HepG2 (cell line): ENCODE measurements around the gene DCP2. TPM values are rescaled to one million over a fixed set of nuclear protein-coding genes. Genes with fewer than 3 reads are reported as not detected.

Experiments
- SOX13 ChIP-seq, 3 experiments: fragments of 450-650 bp in 1 of 3; sonication (generic) in 1 of 3; formaldehyde crosslinking in 1 of 3; IDR thresholded peaks in 2 of 3; conservative IDR thresholded peaks in 1 of 3; 2 replicates each; pipeline versions ENCODE4 v1.5.0 to v1.6.1; 2016 to 2020; ENCODE audit warnings: antibody characterized with exemption in 1 of 3, mild to moderate bottlenecking in 1 of 3, missing compliant biosample characterization in 1 of 3, missing genetic modification reagents in 1 of 3, moderate library complexity in 1 of 3
- SRSF1 ChIP-seq: fragments of 200-400 bp; formaldehyde crosslinking; optimal IDR thresholded peaks from 2 replicates; pipeline ENCODE3; 2017; ENCODE audit warnings: mild to moderate bottlenecking, low read depth, low read length, moderate library complexity
- TCF7 ChIP-seq: sonication (generic); IDR thresholded peaks from 2 replicates; pipeline ENCODE4 v1.6.1; 2016; ENCODE audit warnings: antibody characterized with exemption, low read depth
- ZFP36L1 ChIP-seq: sonication (generic); formaldehyde crosslinking; IDR thresholded peaks from 2 replicates; pipeline ENCODE4 v1.8.0; 2022; ENCODE audit warnings: mild to moderate bottlenecking, missing genetic modification reagents, moderate library complexity
- ZNF20 ChIP-seq: sonication (generic); formaldehyde crosslinking; IDR thresholded peaks from 2 replicates; pipeline ENCODE4 v1.4.0; 2020; ENCODE audit warnings: mild to moderate bottlenecking, moderate library complexity, missing genetic modification reagents
- ZNF333 ChIP-seq: sonication (generic); formaldehyde crosslinking; IDR thresholded peaks from 2 replicates; pipeline ENCODE4 v1.4.0; 2020; ENCODE audit warnings: mild to moderate bottlenecking, missing genetic modification reagents, borderline replicate concordance
- ZNF460 ChIP-seq: sonication (generic); formaldehyde crosslinking; IDR thresholded peaks from 2 replicates; pipeline ENCODE4 v1.5.1; 2020; ENCODE audit warnings: missing genetic modification reagents, mild to moderate bottlenecking, borderline replicate concordance
- ZNF558 ChIP-seq: sonication (generic); formaldehyde crosslinking; IDR thresholded peaks from 2 replicates; pipeline ENCODE4 v1.9.0; 2022; ENCODE audit warnings: mild to moderate bottlenecking, missing genetic modification reagents, borderline replicate concordance
- ZNF724P ChIP-seq: sonication (generic); formaldehyde crosslinking; IDR thresholded peaks from 2 replicates; pipeline ENCODE4 v1.8.0; 2022; ENCODE audit warnings: missing genetic modification reagents, borderline replicate concordance
- ZNF883 ChIP-seq: sonication (generic); formaldehyde crosslinking; IDR thresholded peaks from 2 replicates; pipeline ENCODE4 v1.5.1; 2020; ENCODE audit warnings: mild to moderate bottlenecking, missing genetic modification reagents; ENCODE audit errors: not compliant biosample characterization
- polyA plus RNA-seq, 8 experiments: library from polyadenylated mRNA; depleted of rRNA in 3 of 8; stranded (reverse) in 7 of 8; unstranded in 1 of 8; fragments of >200 nt; fragmentation: Illumina TruSeq in 4 of 8; extraction: Trizol in 4 of 8; gene quantifications; 2 replicates each; pipeline versions ENCODE4 v1.2.1 to v1.2.3, GENCODE V29; 2011 to 2016; ENCODE audit warnings: low read depth in 4 of 8, missing spikeins in 1 of 8, mixed read lengths in 1 of 8; ENCODE audit not compliant: insufficient read depth in 1 of 8
- total RNA-seq, 5 experiments: library from RNA; depleted of rRNA; stranded (reverse); fragments of >200 nt; fragmentation: Illumina TruSeq; extraction: Trizol; gene quantifications; 2 replicates each; pipeline ENCODE4 v1.2.3, GENCODE V29; 2016; ENCODE audit warnings: low read depth in 1 of 5
- TF ChIP-seq, protein P1 (sequence below): sonication (generic); formaldehyde crosslinking; IDR thresholded peaks from 2 replicates; pipeline ENCODE4 v1.4.0; 2020; ENCODE audit warnings: missing genetic modification reagents, mild to moderate bottlenecking, borderline replicate concordance
- TF ChIP-seq, protein P2 (sequence below): sonication (generic); formaldehyde crosslinking; IDR thresholded peaks from 2 replicates; pipeline ENCODE4 v1.8.0; 2023; ENCODE audit warnings: mild to moderate bottlenecking, missing genetic modification reagents
- TF ChIP-seq, protein P3 (sequence below): sonication (generic); formaldehyde crosslinking; IDR thresholded peaks from 2 replicates; pipeline ENCODE4 v1.4.0; 2020; ENCODE audit warnings: mild to moderate bottlenecking, missing genetic modification reagents
- TF ChIP-seq, protein P4 (sequence below): sonication (generic); formaldehyde crosslinking; IDR thresholded peaks from 2 replicates; pipeline ENCODE4 v1.4.0; 2020; ENCODE audit warnings: mild to moderate bottlenecking, missing genetic modification reagents
- TF ChIP-seq, protein P5 (sequence below): sonication (generic); formaldehyde crosslinking; IDR thresholded peaks from 2 replicates; pipeline ENCODE4 v1.5.1; 2020; ENCODE audit warnings: missing genetic modification reagents, mild to moderate bottlenecking, borderline replicate concordance
- TF ChIP-seq, protein P6 (sequence below): IDR thresholded peaks from 2 replicates; pipeline ENCODE4 v1.6.1; 2016; ENCODE audit warnings: low read depth, borderline replicate concordance
- TF ChIP-seq, protein P7 (sequence below): fragments of 450-650 bp; IDR thresholded peaks from 2 replicates; pipeline ENCODE4 v1.6.1; 2016

Gene DCP2
- total and polyA plus RNA-seq, 2 of the 13 experiments (the other 11 are each of a cell fraction or from before 2014, with no cell fraction given): 16.2 to 63.4 TPM

DNA sequence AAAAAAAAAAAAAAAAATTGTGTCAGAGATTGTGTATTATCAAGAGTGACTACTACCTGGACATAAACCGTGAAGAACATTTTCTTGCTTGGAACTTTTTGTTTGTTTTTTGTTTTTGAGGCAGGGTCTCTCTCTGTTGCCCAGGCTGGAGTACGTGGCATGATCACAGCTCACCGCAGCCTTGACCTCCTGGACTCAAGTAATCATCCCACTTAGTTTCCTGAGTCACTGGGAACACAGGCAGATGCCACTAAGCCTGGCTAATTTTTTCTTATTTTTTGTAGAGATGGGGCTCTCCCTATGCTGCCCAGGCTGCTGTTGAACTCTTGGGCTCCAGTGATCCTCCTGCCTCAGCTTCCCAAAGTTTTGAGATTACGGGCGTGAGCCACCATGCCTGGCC is 25.8 kb downstream of the DCP2 start (continued):
- TF ChIP-seq, protein P1, sequence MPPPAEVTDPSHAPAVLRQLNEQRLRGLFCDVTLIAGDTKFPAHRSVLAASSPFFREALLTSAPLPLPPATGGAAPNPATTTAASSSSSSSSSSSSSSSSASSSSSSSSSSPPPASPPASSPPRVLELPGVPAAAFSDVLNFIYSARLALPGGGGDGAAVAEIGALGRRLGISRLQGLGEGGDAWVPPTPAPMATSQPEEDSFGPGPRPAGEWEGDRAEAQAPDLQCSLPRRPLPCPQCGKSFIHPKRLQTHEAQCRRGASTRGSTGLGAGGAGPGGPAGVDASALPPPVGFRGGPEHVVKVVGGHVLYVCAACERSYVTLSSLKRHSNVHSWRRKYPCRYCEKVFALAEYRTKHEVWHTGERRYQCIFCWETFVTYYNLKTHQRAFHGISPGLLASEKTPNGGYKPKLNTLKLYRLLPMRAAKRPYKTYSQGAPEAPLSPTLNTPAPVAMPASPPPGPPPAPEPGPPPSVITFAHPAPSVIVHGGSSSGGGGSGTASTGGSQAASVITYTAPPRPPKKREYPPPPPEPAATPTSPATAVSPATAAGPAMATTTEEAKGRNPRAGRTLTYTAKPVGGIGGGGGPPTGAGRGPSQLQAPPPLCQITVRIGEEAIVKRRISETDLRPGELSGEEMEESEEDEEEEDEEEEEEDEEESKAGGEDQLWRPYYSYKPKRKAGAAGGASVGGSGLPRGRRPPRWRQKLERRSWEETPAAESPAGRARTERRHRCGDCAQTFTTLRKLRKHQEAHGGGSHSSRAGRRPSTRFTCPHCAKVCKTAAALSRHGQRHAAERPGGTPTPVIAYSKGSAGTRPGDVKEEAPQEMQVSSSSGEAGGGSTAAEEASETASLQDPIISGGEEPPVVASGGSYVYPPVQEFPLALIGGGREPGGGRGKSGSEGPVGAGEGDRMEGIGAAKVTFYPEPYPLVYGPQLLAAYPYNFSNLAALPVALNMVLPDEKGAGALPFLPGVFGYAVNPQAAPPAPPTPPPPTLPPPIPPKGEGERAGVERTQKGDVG (CRISPR knock-in tag): no peak
- TF ChIP-seq ZNF883 (CRISPR knock-in tag) (no peak), TCF7 (no peak), ZNF558 (no peak), ZNF20 (CRISPR knock-in tag) (no peak), SOX13 (IDR thresholded peaks at IDR 0.05) (no peak), SOX13 (CRISPR knock-in tag; conservative IDR thresholded peaks at IDR 0.05 in 1 of 2, IDR thresholded peaks at IDR 0.05 in 1 of 2) (peak in 1 of 2 experiments; percentile 9; a peak in 1 of 4 replicates), ZNF724P (CRISPR knock-in tag) (no peak), ZNF460 (CRISPR knock-in tag) (no peak), ZNF333 (CRISPR knock-in tag) (no peak), ZFP36L1 (CRISPR knock-in tag) (no peak), SRSF1 (no peak)
- TF ChIP-seq, protein P2, sequence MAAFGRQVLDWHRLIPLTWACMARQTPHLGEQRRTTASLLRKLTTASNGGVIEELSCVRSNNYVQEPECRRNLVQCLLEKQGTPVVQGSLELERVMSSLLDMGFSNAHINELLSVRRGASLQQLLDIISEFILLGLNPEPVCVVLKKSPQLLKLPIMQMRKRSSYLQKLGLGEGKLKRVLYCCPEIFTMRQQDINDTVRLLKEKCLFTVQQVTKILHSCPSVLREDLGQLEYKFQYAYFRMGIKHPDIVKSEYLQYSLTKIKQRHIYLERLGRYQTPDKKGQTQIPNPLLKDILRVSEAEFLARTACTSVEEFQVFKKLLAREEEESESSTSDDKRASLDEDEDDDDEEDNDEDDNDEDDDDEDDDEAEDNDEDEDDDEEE (CRISPR knock-in tag): no peak
- TF ChIP-seq, protein P3, sequence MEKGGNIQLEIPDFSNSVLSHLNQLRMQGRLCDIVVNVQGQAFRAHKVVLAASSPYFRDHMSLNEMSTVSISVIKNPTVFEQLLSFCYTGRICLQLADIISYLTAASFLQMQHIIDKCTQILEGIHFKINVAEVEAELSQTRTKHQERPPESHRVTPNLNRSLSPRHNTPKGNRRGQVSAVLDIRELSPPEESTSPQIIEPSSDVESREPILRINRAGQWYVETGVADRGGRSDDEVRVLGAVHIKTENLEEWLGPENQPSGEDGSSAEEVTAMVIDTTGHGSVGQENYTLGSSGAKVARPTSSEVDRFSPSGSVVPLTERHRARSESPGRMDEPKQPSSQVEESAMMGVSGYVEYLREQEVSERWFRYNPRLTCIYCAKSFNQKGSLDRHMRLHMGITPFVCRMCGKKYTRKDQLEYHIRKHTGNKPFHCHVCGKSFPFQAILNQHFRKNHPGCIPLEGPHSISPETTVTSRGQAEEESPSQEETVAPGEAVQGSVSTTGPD (CRISPR knock-in tag): no peak
- TF ChIP-seq, protein P4, sequence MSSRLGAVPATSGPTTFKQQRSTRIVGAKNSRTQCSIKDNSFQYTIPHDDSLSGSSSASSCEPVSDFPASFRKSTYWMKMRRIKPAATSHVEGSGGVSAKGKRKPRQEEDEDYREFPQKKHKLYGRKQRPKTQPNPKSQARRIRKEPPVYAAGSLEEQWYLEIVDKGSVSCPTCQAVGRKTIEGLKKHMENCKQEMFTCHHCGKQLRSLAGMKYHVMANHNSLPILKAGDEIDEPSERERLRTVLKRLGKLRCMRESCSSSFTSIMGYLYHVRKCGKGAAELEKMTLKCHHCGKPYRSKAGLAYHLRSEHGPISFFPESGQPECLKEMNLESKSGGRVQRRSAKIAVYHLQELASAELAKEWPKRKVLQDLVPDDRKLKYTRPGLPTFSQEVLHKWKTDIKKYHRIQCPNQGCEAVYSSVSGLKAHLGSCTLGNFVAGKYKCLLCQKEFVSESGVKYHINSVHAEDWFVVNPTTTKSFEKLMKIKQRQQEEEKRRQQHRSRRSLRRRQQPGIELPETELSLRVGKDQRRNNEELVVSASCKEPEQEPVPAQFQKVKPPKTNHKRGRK: no peak
- TF ChIP-seq, protein P5, sequence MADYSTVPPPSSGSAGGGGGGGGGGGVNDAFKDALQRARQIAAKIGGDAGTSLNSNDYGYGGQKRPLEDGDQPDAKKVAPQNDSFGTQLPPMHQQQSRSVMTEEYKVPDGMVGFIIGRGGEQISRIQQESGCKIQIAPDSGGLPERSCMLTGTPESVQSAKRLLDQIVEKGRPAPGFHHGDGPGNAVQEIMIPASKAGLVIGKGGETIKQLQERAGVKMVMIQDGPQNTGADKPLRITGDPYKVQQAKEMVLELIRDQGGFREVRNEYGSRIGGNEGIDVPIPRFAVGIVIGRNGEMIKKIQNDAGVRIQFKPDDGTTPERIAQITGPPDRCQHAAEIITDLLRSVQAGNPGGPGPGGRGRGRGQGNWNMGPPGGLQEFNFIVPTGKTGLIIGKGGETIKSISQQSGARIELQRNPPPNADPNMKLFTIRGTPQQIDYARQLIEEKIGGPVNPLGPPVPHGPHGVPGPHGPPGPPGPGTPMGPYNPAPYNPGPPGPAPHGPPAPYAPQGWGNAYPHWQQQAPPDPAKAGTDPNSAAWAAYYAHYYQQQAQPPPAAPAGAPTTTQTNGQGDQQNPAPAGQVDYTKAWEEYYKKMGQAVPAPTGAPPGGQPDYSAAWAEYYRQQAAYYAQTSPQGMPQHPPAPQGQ (CRISPR knock-in tag): no peak
- TF ChIP-seq, protein P6, sequence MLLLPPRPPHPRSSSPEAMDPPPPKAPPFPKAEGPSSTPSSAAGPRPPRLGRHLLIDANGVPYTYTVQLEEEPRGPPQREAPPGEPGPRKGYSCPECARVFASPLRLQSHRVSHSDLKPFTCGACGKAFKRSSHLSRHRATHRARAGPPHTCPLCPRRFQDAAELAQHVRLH: no peak
- TF ChIP-seq, protein P7, sequence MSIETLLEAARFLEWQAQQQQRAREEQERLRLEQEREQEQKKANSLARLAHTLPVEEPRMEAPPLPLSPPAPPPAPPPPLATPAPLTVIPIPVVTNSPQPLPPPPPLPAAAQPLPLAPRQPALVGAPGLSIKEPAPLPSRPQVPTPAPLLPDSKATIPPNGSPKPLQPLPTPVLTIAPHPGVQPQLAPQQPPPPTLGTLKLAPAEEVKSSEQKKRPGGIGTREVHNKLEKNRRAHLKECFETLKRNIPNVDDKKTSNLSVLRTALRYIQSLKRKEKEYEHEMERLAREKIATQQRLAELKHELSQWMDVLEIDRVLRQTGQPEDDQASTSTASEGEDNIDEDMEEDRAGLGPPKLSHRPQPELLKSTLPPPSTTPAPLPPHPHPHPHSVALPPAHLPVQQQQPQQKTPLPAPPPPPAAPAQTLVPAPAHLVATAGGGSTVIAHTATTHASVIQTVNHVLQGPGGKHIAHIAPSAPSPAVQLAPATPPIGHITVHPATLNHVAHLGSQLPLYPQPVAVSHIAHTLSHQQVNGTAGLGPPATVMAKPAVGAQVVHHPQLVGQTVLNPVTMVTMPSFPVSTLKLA: no peak
